ENCODE data around the gene NPIPB8. TPM values are rescaled to one million over a fixed set of nuclear protein-coding genes. Genes with fewer than 3 reads are reported as not detected.
"Not testable (repeated sequence)": the region's sequence is repeated elsewhere in the genome, so short reads cannot be mapped to it uniquely, and the experiment has no call there.

NPIPB8 gene
- total RNA-seq = 0.98 and 1.6 TPM in 2 replicates

DNA sequence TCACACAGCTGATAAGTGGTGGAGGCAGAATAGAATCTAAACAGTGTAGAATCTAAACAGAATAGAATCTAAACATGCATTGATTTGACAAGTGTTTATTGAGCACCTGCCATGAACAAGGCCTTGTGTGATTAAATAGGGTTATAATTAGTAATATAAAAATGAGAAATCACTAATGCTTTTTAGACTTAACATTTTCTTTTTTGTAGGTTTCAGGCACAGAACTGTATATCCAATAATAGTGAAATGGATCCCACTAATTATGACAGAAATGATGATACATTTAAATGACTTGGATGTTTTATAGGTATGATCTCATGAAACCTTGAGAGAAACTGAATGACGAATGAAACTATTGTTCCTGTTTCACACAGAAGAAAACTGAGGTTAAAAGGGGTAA is at the start of gene NPIPB8:
TSS of gene NPIPB8 (plus strand) at position 301 of the 400 bp plus-strand sequence. CDS start 296 bp downstream, outside the sequence.
- intact Hi-C loops (cut with micrococcal nuclease) = not testable (repeated sequence)

DNA sequence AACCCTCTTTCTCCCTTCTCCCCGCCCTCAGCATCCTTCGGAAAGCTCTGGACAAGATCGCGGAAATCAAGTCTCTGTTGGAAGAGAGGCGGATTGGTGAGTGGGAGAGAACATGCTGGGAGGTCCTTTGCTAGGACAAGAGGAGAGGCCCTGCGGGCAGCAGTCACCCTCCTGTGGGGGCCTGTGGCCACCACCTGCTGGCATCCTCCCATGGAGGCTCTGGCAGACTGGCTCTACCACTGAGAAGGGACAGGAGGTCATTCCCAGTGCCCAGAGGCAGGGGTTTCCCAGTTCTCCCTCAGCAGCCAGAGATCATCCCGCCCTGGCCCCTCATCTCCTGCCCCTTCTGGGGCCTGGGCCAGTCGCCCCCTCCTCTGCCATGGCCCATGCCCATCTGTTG is 48.8 kb upstream of the NPIPB8 start:
- intact Hi-C loops (cut with micrococcal nuclease) = no loop called here

DNA sequence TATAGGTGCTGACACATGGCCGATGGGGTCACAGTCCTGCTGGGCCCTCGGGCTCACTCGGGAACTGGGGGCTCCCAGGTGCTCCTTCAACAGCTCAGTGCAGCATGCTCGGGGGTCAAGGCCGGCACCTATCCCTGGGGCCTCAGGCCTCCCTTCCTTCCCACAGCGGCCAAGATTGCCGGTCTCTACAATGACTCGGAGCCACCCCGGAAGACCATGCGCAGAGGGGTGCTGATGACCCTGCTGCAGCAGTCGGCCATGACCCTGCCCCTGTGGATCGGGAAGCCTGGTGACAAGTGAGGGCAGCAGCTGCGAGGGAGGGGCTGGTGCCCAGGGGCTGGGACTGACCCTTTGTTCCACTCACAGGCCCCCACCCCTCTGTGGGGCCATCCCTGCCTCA is 47.9 kb upstream of the NPIPB8 start:
- intact Hi-C loops (cut with micrococcal nuclease) = no loop called here

DNA sequence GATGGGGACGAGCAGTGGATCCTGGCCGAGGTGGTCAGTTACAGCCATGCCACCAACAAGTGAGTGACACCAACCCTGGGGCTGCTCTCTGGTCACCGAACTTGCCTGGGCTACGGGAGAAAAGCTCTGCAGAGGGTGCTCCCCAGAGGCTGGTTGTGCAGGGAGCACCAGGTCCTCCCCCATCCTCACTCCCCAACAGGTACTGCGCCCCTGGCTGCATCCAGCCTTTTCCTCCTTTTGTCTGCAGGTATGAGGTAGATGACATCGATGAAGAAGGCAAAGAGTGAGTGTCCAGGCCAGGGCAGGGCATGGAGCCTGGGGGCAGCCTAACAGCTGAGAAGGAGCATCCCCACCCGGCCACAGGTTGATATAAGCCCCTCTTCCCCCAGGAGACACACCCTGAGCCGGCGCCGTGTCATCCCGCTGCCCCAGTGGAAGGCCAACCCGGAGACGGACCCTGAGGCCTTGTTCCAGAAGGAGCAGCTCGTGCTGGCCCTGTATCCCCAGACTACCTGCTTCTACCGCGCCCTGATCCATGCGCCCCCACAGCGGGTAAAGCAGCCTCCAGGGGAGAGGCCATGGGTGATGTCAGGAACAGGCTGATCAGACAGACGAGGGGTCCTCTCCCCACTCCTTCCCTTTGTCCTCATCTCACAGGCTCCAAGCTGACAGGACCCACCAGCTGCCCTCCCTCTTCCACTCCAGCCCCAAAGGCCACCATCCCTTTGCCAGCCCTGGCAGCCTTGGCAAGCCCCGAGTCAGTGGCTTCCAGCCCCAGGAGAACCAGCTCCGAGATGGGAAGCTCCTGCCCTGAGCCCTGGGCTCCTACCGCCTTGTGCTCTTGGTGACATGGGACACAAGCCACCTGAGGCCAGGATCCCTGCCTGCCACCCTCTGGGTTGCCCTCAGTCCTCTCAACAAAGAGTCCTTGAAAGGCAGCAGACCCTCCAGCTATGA is 47.2 kb upstream of the NPIPB8 start:
- intact Hi-C loops (cut with micrococcal nuclease) = no loop called here

DNA sequence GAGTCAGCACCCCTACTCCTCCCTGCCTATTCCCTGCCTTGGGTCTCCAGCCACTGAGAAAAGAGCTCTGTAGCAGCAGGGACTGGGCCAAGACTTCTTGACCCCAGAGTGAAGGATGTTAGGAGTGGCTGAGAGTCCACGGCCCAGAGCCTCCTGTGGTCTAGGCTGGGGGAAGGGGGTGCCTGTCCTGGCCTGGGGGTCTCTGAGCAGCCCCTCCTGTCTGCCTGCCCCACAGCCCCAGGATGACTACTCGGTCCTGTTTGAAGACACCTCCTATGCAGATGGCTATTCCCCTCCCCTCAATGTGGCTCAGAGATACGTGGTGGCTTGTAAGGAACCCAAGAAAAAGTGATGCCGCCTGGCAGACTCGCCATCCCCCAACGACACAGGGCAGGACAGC is 46.5 kb upstream of the NPIPB8 start:
- intact Hi-C loops (cut with micrococcal nuclease) = no loop called here

DNA sequence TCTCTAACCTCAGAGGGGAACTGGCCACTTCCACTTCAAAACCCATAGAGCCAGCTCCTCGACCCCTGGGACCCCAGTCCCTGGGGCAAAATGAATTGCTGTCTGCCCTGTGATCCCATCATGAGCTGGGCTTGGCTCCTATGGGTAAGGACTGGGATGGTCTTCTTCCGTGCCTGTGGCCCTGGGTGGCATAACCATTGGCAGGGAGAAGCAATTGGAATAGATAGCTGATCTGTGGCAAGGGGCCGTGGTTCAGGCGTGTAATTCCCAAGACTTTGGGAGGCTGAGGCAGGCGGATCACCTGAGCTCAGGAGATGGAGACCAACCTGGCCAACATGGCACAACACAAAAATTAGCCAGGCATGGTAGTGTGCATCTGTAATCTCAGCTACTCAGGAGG is 45.4 kb upstream of the NPIPB8 start:
- intact Hi-C loops (cut with micrococcal nuclease) = no loop called here

DNA sequence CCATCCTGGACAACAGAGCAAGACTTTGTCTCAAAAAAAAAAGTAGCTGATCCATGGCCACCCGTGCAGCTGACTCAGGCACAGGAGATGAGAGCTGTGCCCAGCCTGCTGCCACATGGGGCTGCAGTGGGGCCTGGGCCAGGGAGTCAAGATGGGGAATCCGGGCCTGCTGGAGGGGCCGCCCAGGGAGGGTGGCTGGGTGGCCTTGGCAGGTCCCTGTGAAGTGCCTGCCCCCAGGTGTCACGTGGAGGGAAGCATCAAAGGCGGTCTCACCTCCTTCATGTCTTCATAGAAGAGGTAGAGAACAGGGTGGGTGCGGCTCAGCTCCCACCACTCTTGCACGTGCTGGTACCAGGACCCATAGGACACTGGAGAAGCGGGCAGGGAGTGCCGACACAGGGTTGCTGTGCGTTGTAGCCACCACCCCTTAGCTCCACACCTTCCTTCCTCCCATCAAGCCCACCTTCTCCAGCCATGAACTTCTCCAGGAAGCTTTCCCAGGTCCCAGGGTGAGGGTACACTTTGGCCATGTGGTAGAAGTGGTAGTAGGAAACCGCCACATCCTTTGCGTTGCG is 44.8 kb upstream of the NPIPB8 start:
- intact Hi-C loops (cut with micrococcal nuclease) = no loop called here

DNA sequence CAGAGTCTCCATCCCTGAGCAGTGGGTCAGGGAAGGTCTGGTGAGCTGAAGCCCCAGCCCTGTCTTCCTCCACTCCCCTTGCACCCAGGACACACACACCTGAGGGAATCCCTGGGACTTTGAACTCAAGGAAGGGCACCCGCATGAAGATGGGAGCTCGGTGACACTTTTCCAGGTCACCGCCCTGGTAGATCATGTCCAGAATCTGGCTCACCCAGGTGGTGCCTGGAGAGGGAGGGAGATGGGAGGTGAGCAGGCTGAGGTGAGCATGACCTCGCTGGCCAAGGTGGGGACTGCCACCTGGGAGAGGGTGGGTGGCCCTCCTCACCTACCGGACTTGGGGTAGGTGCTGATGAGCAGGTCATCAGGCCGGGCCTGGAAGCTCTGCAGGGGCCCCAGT is 42.4 kb upstream of the NPIPB8 start:
- intact Hi-C loops (cut with micrococcal nuclease) = not testable (repeated sequence)

DNA sequence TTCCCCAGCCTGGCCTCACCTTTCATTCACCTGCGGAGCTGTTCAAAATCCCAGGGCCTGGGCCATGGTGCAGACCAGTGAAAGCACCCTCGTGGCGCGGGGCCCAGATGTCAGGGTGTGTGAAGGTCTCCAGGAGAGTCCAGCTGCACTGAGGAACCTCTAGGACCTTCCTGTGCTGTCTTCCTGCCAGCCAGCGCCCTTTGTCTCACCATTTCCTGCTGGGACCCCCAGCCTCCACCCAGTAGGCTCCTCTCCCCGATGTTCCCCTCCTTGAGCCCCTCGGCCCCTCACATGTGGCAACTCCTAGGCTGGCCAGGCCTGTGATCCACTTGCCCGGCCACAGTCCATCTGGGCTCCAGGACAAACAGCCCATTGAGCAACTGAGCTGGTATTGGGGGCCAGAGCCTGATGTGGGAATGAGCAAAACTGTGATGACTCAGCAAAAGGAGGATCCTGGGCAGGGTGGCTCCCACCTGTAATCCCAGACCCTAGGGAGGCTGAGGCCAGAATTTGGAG is 41.7 kb upstream of the NPIPB8 start:
- intact Hi-C loops (cut with micrococcal nuclease) = no loop called here

DNA sequence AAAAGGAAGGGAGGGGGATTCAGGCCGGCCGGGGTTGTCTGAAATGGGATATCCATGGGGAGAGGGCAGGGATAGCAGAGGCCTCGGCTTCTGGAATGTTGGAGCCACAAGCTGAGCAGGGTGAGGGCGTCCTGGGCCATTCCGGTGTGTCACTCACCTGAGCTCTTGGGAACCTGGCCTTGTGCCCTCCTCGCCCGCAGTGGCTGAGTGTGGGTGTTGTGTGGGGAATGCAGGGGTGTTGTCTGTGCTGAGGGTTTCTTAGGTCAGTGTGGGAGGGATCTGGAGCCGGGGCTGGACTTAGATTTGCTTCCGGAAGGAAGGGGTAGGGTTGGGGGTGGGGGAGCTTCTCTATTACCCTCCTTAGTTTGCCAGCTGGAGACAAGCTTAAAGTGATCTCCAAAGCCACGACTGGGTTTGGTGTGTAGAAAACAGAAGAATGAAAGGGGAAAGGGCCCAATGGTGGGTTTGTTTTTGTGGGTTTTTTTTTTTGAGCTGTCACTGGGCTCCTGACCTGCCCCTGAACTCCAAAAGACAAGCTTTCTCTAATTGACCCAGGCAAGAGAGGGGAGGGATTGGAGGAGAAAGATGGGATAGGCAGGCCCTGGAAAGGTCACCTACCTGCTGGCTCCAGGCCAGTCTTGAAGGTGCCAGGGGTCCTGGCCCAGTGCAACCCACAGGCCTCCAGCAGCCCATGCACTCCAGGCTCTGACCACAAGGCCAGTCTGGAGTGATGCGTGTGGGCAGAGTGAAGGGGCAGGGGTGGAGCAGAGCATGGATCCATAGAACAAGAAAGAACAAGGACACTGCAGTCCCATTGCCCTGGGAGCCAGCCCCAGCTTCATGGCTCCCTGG is 40.8 kb upstream of the NPIPB8 start, which contains the start of gene SULT1A2:
TSS of gene SULT1A2 (minus strand) at position 211 of the 852 bp plus-strand sequence. CDS start 1,120 bp downstream, outside the sequence.
- intact Hi-C loops (cut with micrococcal nuclease) = no loop called here

DNA sequence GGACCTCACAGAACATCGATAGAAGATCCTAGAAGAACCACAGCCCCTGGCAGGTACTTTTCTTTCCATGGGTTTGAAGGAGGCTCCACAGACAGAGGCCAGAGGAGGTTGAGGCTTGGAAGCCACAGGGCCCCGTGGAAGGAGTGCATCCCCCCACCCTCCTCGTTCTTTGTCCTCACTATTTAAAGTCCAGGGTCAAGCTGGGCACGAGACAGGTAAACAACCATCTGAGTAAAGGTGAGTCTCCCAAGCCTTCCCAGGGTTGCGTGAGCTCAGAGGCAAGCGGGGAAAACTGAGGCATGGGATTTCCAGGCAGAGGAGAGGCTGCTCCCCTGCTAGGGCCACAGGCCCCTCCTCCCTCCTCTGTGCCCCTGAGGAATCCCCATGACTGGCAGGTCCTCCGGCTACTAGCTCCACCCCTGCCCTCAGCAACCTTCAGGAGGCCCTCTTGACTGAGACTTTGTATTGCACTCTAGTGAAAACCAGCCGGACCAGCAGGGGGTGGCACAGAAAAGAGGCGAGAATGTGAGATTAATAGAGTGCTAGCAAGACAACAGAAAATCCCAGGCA is 40.1 kb upstream of the NPIPB8 start:
- intact Hi-C loops (cut with micrococcal nuclease) = no loop called here

DNA sequence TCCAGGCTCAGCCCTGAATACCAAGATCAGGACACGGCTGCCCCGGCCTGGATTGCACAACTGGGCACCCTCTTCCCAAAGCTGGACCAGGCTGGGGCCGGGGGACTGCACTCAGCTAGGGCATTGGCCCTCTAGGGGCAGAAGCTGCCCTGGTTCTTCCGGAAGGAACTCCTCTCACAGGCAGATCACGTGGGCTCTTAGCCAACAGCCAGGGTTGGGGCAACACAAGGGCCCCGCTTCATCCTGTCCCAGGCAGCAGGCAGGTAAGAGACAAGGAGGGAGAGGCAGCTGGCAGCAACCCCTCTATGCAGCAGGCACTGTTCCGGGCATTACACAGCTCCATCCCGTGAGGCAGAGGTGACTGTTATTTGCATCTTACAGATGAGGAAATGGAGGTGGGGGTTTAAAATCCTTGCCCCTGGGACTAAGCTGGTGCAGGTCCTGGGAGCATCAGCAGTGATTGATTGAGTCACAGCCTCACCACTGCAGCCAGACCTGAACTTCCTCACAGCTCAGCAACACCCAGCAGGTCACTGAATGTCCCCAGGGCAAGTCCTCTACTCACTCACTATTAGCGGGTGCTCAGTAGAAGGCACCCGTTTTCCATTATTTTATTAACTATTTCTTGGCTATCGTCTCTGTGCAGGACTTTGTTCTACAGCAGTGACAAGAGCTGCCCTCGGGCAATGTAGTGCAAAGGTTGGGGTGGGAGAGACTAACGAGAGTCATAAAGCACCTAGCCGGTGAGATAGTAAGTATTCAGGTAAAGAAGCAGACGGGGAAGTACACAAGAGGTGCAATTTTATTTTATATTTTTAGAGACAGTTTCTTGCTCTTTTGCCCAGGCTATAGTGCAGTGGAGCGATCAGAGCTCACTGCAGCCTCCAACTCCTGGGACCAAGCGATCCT is 38.2 kb upstream of the NPIPB8 start:
- intact Hi-C loops (cut with micrococcal nuclease) = not testable (repeated sequence)

DNA sequence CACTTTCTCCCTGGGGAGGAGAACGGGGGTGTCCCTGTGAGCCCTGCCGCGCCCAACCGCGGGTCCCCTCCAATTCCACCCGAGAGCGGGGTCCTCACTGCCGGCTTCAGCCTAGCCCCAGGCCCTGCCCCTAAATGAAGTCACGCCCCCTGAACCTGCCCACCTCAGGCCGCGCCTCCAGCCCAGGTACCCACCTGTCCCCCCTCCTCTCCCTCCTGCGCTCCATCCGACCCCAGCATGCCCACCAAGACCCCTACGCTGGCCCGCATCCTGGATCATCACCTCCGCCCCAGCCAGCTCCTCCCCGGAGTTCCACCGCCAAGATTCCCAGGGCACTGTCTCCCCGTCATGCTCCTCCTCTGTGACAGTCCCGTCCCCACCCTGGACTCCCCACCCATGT is 36.9 kb upstream of the NPIPB8 start:
- intact Hi-C loops (cut with micrococcal nuclease) = not testable (repeated sequence)

DNA sequence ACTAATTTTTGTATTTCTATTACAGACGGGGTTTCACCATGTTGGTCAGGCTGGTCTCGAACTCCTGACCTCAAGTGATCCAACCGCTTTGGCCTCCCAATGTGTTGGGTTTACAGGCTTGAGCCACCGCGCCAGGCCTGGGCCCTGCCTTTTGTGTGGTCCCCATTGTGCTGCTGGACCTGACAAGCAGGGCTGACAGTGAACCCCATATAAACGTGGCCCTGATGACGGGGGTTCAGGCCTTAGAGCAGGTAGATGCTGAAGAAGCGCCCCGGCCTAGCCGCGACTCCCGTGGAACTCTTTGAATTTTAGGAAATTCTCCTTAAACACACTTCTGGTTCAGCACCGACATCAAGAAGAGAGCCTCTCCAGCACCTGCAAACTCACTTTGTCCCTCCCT is 36.3 kb upstream of the NPIPB8 start:
- intact Hi-C loops (cut with micrococcal nuclease) = not testable (repeated sequence)

DNA sequence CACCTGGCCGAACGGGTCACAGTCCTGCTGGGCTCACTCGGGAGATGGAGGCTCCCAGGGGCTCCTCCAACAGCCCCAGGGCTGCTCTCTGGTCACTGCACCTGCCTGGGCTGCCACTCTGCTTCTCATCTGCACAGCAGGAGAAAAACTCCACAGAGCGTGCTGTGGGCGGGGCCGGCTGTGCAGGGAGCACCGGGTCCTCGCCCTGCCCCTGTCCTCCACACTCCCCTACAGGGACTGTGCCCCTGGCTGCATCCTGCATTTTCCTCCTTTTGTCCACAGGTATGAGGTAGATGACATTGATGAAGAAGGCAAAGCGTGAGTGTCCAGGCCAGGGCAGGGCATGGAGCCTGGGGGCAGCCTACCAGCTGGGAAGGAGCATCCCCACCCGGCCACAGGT is 35.8 kb upstream of the NPIPB8 start:
- intact Hi-C loops (cut with micrococcal nuclease) = not testable (repeated sequence)

DNA sequence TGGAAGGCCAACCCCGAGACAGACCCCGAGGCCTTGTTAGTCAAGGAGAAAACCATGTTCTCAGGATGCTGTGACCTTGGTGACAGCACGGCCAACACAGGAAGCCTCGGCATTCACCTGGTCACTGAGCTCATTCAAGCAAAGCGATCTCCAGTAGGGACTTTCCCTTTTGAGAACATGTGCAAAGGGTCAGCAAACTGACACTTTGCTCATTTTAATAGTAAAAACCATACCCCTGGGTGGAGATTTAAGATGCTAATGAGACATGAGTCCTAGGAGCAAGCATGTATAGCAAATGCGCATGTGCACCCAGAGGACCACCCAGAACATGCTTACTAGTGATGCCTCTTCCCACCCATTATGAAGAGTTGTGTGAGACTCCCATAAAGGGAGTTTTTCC is 35.3 kb upstream of the NPIPB8 start:
- intact Hi-C loops (cut with micrococcal nuclease) = no loop called here

DNA sequence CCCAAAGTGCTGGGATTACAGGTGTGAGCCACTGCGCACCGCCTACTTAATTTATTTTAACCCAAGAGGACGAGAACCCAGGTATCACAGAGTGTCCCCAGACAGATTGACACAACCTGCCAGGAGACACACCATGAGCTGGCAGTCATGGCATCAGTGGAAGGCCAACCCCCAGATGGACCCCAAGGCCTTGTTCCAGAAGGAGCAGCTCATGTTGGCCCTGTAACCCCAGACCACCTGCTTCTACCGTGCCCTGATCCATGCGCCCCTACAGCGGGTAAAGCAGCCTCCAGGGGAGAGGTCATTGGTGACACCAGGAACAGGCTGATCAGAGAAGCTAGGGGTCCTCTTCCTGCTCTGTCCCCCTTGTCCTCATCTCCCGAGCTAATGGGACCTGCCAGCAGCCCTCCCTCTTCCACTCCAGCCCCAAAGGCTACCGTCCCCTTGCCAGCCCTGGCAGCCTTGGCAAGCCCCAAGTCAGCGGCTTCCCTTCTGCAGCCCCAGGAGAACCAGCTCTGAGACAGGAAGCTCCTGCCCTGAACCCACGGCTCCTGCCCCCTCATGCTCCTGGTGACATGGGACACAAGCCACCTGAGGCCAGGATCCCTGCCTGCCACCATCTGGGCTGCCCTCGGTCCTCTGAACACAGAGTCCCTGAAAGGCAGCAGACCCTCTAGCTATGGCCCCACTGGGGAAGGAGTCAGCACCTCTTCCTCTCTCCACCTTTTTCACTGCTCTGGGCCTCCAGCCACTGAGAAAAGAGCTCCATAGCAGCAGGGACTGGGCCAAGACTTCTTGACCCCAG is 34.3 kb upstream of the NPIPB8 start:
- intact Hi-C loops (cut with micrococcal nuclease) = no loop called here

DNA sequence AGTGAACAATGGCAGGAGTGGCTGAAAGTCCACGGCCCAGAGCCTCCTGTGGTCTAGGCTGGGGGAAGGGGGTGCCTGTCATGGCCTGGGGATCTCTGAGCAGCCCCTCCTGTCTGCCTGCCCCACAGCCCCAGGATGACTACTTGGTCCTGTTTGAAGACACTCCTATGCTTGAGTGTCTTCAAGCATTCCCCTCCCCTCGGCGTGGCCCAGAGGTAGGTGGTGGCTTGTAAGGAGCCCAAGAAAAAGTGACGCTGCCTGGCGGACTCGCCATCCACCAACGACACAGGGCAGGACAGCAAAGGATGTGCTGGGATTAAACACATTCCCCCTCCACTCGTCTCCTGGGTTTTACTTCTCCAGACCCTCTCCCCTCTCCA is 33.7 kb upstream of the NPIPB8 start:
- intact Hi-C loops (cut with micrococcal nuclease) = no loop called here
